GM18907 (cell line): ENCODE results near the gene SSX7.
"Not testable (repeated sequence)": the region's sequence is repeated elsewhere in the genome, so short reads cannot be mapped to it uniquely, and the experiment has no call there.

Source experiments
- ATAC-seq: cut with Tn5 transposase; IDR thresholded peaks from one replicate; pipeline ENCODE4 v1.9.1; 2021; ENCODE audit warnings: mild to moderate bottlenecking, moderate library complexity; ENCODE audit not compliant: unreplicated experiment

Gene SSX7, protein sequence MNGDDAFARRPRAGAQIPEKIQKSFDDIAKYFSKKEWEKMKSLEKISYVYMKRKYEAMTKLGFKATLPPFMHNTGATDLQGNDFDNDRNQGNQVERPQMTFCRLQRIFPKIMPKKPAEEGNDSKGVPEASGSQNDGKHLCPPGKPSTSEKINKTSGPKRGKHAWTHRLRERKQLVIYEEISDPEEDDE

DNA sequence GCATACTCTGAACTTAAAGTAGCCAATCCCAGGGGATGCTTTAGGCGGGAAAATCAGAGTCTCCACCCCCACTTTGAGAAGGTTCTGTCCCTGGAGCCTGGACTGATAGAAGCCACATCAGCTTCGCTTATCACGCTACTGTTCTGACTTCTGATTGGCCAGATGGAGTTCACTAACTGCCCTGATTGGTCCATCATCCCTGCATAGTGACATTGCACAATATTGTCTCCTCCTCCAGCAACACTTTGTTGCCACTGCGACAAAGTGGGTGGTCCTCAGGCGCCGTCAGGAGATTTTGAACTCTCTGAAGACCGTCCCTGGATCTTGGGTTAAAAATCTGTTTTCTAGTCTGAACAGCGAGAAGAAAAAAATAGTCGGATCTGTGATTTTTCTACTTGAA is at the start of gene SSX7:
SSX7 (minus strand) TSS at position 101 of the 400 bp plus-strand sequence. CDS start 1,428 bp downstream, outside the sequence.
- not testable (repeated sequence) for ATAC-seq

DNA sequence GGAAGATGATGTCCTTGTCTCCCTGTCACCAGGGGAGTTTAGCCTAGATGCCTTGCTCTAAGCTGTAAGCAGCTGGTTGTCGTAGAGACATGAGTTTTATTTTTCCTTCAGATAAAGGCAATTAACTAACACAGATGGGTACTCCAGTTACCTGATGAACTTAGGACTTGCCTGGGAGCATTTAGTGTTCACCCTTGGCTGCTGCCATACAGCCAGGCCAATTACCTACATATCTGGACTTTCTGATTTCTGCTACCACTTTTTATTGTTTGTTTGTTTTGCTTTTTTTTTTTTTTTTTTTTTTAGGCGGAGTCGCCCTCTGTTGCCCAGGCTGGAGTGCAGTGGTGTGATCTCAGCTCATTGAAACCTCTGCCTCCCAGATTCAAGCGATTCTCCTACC is 37.3 kb upstream of the SSX7 start:
- ATAC-seq = not testable (repeated sequence)

DNA sequence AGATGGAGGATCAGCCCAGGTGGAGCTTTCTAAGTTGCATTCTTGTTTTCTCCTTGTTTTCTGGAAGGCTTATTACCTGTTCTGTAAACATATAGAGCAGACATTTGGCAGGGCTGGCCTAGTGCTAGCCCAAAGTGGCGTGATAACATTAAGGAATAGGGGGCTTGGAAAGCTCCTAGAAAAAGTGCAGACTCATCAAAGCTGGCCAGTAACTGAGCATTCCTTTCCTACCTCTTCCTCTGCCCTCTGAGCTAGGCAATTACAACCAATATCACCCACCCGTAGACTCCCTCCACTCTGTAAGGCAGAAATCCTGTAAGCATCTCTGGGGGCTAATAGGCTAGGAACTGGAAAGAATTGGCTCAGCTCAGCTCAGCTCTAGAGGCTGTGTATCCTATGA is 7.5 kb upstream of the SSX7 start:
- ATAC-seq = not testable (repeated sequence)

DNA sequence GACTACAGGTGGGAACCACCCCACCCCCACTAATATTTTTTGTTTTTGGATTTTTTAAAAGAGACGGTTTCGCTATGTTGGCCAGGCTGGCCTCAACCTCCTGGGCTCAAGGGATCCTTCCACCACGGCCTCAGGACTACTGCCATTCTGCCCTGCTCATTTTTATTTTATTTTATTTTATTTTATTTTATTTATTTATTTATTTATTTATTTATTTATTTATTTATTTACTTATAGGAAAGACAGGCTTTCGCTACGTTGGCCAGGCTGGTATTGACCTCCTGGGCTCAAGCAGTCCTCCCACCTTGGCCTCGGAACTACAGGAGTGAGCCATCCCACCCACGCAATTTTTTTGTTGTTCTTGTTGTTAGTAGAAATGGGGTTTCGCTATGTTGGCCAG is 775 bp upstream of the SSX7 start:
- not testable (repeated sequence) for ATAC-seq

DNA sequence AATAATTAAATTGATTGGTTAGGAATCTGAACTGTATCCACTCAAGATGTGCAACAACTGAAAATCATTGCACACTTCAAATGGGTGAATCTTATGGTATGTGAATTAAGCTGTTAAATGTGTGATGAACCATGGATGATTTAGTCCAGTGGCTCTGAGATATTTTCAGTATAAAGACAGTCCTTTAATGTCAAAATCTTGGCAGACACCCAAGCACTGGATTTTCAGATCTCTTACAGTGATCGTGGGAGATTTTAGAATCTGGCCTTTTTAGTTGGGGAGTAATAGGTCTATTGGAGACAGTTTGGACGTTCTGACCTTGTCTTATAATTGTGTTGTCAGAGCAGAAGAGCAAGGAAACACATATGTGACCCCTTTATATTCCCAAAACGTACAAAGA is 4.0 kb downstream of the SSX7 start:
- ATAC-seq = not testable (repeated sequence)

DNA sequence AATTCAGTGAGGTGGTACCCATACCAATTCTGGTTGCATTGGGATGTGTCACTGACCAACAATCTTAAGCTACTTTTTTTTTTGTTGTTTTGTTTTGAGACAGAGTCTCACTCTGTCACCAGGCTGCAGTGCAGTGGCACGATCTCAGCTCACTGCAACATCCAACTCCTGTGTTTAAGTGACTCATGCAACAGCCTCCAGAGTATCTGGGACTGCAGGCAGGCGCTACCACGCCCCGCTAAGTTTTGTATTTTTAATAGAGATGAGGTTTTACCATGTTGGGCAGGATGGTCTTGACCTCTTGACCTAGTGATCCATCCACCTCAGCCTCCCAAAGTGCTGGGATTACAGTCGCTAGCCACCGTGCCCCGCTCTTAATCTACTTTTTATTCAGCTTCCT is 5.7 kb downstream of the SSX7 start:
- ATAC-seq = not testable (repeated sequence)

DNA sequence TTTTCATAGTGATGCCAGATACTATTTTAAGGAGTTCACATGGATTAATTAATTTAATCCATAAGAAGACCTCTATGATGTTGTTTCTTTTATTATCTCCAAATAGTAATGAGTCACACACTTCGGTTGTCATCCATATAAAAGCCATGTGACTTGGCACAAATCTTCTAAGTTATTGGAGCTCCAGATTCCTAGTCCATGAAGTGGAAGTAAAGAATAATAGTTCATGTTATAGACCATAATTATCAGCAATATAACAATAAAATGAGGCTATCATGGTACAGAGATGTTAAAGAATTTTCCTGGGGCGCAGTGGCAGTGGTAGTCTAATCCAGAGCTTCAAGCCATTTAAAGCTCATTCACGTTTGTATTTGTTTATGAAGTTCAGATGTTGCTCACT is 26.2 kb downstream of the SSX7 start:
- ATAC-seq = not testable (repeated sequence)

DNA sequence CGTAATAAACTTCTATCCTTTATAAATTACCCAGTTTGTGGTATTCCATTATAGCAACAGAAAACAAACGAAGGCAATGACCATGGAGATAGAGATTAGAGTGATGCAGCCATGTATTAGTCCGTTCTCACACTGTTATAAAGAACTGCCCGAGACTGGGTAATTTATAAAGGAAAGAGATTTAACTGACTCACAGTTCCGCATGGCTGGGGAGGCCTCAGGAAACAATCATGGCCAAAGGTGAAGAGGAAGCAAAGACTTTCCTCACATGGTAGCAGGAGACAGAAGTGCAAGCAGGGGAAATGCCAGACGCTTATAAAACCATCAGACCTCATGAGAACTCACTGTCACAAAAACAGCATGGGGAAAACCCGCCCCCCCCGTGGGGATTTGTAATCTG is 34.0 kb downstream of the SSX7 start:
- not testable (repeated sequence) for ATAC-seq

DNA sequence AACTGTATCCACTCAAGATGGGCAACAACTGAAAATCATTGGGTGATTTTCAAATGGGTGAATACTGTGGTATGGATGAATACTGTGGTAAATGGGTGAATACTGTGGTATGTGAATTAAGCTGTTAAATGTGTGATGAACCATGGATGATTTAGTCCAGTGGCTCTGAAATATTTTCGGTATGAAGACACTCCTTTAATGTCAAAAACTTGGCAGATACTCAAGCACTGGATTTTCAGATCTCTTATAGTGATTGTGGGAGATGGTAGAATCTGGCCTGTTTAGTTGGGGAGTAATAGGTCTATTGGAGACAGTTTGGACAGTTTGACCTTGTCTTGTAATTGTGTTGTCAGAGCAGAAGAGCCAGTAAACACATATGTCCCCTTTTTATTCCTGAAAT is 45.7 kb downstream of the SSX7 start:
- no peak for ATAC-seq

DNA sequence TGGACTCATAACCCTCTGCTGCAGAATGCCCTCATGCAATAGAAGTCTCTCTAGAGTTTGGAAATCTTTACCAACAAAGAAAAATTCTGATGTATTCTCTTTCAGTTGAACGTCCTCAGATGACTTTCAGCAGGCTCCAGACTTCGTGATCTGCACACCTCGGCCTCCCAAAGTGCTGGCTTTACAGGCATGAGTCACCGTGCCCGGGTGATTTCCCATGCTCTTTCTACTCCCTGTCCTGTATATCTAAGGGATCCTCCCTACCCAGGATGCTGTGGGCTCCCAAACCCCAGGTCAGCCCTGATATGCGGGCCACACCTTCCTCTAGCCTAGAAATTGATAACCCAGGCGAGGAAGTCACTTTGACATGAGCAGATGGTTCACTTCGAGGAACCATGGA is 51.5 kb downstream of the SSX7 start:
- not testable (repeated sequence) for ATAC-seq

DNA sequence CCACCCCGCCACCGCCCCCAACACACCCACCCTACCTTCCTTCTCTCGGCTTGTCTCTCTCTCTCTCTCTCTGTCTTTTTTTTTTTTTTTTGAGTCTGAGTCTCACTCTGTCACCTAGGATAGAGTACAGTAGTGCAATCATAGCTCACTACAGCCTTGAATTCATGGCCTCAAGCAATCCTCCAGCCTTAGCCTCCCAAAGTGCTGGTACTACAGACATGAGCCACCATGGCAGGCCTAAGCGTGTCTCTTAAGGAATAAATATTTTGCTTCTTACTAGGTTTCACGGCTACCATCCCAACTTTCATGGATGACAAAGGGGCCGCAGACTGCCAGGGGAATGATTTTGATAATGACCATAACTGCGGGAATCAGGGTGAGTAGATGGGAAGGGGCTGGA is 55.8 kb downstream of the SSX7 start:
- ATAC-seq = no peak

DNA sequence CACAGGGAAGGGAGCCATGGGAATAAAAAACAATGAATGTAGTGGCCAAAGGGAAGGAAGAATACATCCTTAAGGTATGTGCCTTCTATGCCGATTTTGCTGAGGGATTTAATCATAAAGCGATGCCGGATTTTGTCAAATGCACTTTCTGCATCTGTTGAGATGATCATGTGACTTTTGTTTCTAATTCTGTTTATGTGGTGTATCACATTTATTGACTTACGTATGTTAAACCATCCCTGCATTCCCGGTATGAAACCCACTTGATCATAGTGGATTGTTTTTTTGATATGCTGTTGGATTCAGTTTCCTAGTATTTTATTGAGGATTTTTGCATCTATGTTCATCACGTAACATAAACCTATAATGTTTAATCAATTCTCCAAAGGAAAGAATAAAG is 60.0 kb downstream of the SSX7 start:
- ATAC-seq = no peak
